ENCODE measurements around the gene CAPSL.

- TF ChIP-seq, protein P1, sequence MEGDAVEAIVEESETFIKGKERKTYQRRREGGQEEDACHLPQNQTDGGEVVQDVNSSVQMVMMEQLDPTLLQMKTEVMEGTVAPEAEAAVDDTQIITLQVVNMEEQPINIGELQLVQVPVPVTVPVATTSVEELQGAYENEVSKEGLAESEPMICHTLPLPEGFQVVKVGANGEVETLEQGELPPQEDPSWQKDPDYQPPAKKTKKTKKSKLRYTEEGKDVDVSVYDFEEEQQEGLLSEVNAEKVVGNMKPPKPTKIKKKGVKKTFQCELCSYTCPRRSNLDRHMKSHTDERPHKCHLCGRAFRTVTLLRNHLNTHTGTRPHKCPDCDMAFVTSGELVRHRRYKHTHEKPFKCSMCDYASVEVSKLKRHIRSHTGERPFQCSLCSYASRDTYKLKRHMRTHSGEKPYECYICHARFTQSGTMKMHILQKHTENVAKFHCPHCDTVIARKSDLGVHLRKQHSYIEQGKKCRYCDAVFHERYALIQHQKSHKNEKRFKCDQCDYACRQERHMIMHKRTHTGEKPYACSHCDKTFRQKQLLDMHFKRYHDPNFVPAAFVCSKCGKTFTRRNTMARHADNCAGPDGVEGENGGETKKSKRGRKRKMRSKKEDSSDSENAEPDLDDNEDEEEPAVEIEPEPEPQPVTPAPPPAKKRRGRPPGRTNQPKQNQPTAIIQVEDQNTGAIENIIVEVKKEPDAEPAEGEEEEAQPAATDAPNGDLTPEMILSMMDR (IDR thresholded peaks at IDR 0.05): no peak
- no peak for TF ChIP-seq POLR2A (IDR thresholded peaks at IDR 0.05)
Observed at GRCh38 chr5:35899800-35900199, 38.6 kb downstream of the CAPSL start.

All from esophagus squamous epithelium (tissue), 4 donors.